ENCODE results near the gene GHR.
"Not testable (repeated sequence)": the region's sequence is repeated elsewhere in the genome, so short reads cannot be mapped to it uniquely, and the experiment has no call there.

The GHR gene

GRCh38 chr5:42691413-42691937 is 268.2 kb downstream of the GHR start:
- Histone ChIP-seq H3K27me3 (ENCODE audit: insufficient read depth, low read length) (no peaks in the 10 kb centered on the region), H3K9ac (ENCODE audit: low read depth, low read length) (no peak overlapping the region), H3K4me3 (ENCODE audit: low read length) (no peak overlapping the region), H3K36me3 (ENCODE audit: insufficient read depth, low read depth, low read length) (no peaks in the 10 kb centered on the region), H3K9me3 (ENCODE audit: insufficient read depth, low read depth, low read length) (no peaks in the 10 kb centered on the region), H3K4me1 (ENCODE audit: insufficient read depth, low read length) (no peaks in the 10 kb centered on the region), H3K27ac (ENCODE audit: low read length) (no peak overlapping the region)

- Histone ChIP-seq H3K9ac (ENCODE audit: low read depth, low read length) (no peak overlapping the region), H3K27me3 (ENCODE audit: insufficient read depth, low read length) (no peaks in the 10 kb centered on the region), H3K27ac (ENCODE audit: low read length) (no peak overlapping the region), H3K36me3 (ENCODE audit: insufficient read depth, low read depth, low read length) (no peaks in the 10 kb centered on the region), H3K9me3 (ENCODE audit: insufficient read depth, low read depth, low read length) (peaks cover 7% of the 10 kb centered on the region), H3K4me1 (ENCODE audit: insufficient read depth, low read length) (no peaks in the 10 kb centered on the region), H3K4me3 (ENCODE audit: low read length) (no peak overlapping the region)
Observed at GRCh38 chr5:42701351-42702059, 278.3 kb downstream of the GHR start.

- Histone ChIP-seq H3K4me3 (ENCODE audit: low read length) (no peak overlapping the region), H3K9ac (ENCODE audit: low read depth, low read length) (no peak overlapping the region), H3K27me3 (ENCODE audit: insufficient read depth, low read length) (no peaks in the 10 kb centered on the region), H3K4me1 (ENCODE audit: insufficient read depth, low read length) (no peaks in the 10 kb centered on the region), H3K9me3 (ENCODE audit: insufficient read depth, low read depth, low read length) (peaks cover 8% of the 10 kb centered on the region), H3K27ac (ENCODE audit: low read length) (no peak overlapping the region), H3K36me3 (ENCODE audit: insufficient read depth, low read depth, low read length) (no peaks in the 10 kb centered on the region)
Observed at GRCh38 chr5:42703238-42703637, 280.0 kb downstream of the GHR start.

GRCh38 chr5:42715785-42716184 is 292.5 kb downstream of the GHR start:
- Histone ChIP-seq H3K9ac (ENCODE audit: low read depth, low read length) (no peak overlapping the region), H3K4me3 (ENCODE audit: low read length) (no peak overlapping the region), H3K36me3 (ENCODE audit: insufficient read depth, low read depth, low read length) (no peaks in the 10 kb centered on the region), H3K9me3 (ENCODE audit: insufficient read depth, low read depth, low read length) (no peaks in the 10 kb centered on the region), H3K27ac (ENCODE audit: low read length) (no peak overlapping the region), H3K27me3 (ENCODE audit: insufficient read depth, low read length) (no peaks in the 10 kb centered on the region), H3K4me1 (ENCODE audit: insufficient read depth, low read length) (no peaks in the 10 kb centered on the region)

GRCh38 chr5:42718591-42718990 is 295.4 kb downstream of the GHR start:
- no peak overlapping the region for H3K9ac ChIP-seq (ENCODE audit: low read depth, low read length)
- no peaks in the 10 kb centered on the region for H3K27me3 ChIP-seq (ENCODE audit: insufficient read depth, low read length)
- H3K4me1 ChIP-seq (ENCODE audit: insufficient read depth, low read length) = no peaks in the 10 kb centered on the region
- no peak overlapping the region for H3K27ac ChIP-seq (ENCODE audit: low read length)
- H3K4me3 ChIP-seq (ENCODE audit: low read length) = no peak overlapping the region
- no peaks in the 10 kb centered on the region for H3K36me3 ChIP-seq (ENCODE audit: insufficient read depth, low read depth, low read length)
- H3K9me3 ChIP-seq (ENCODE audit: insufficient read depth, low read depth, low read length) = no peaks in the 10 kb centered on the region

GRCh38 chr5:42719034-42719433 is 295.8 kb downstream of the GHR start:
- H3K27ac ChIP-seq (ENCODE audit: low read length) = no peak overlapping the region
- no peaks in the 10 kb centered on the region for H3K9me3 ChIP-seq (ENCODE audit: insufficient read depth, low read depth, low read length)
- H3K27me3 ChIP-seq (ENCODE audit: insufficient read depth, low read length) = no peaks in the 10 kb centered on the region
- H3K4me1 ChIP-seq (ENCODE audit: insufficient read depth, low read length) = no peaks in the 10 kb centered on the region
- H3K36me3 ChIP-seq (ENCODE audit: insufficient read depth, low read depth, low read length) = no peaks in the 10 kb centered on the region
- no peak overlapping the region for H3K4me3 ChIP-seq (ENCODE audit: low read length)
- no peak overlapping the region for H3K9ac ChIP-seq (ENCODE audit: low read depth, low read length)

GRCh38 chr5:42720251-42720650 is 297.0 kb downstream of the GHR start:
- Histone ChIP-seq H3K27me3 (ENCODE audit: insufficient read depth, low read length) (no peaks in the 10 kb centered on the region), H3K9me3 (ENCODE audit: insufficient read depth, low read depth, low read length) (no peaks in the 10 kb centered on the region), H3K9ac (ENCODE audit: low read depth, low read length) (no peak overlapping the region), H3K4me1 (ENCODE audit: insufficient read depth, low read length) (no peaks in the 10 kb centered on the region), H3K36me3 (ENCODE audit: insufficient read depth, low read depth, low read length) (no peaks in the 10 kb centered on the region), H3K27ac (ENCODE audit: low read length) (no peak overlapping the region), H3K4me3 (ENCODE audit: low read length) (no peak overlapping the region)

GRCh38 chr5:42721484-42721883 is 298.2 kb downstream of the GHR start:
- H3K27me3 ChIP-seq (ENCODE audit: insufficient read depth, low read length) = no peaks in the 10 kb centered on the region
- no peak overlapping the region for H3K27ac ChIP-seq (ENCODE audit: low read length)
- H3K36me3 ChIP-seq (ENCODE audit: insufficient read depth, low read depth, low read length) = no peaks in the 10 kb centered on the region
- H3K4me3 ChIP-seq (ENCODE audit: low read length) = no peak overlapping the region
- no peak overlapping the region for H3K9ac ChIP-seq (ENCODE audit: low read depth, low read length)
- H3K4me1 ChIP-seq (ENCODE audit: insufficient read depth, low read length) = no peaks in the 10 kb centered on the region
- H3K9me3 ChIP-seq (ENCODE audit: insufficient read depth, low read depth, low read length) = no peaks in the 10 kb centered on the region

GRCh38 chr5:42734531-42735058 is 311.4 kb downstream of the GHR start:
- not testable (repeated sequence) for H3K36me3 ChIP-seq (ENCODE audit: insufficient read depth, low read depth, low read length); H3K27ac ChIP-seq (ENCODE audit: low read length); H3K27me3 ChIP-seq (ENCODE audit: insufficient read depth, low read length); H3K9ac ChIP-seq (ENCODE audit: low read depth, low read length); H3K4me3 ChIP-seq (ENCODE audit: low read length); H3K4me1 ChIP-seq (ENCODE audit: insufficient read depth, low read length); H3K9me3 ChIP-seq (ENCODE audit: insufficient read depth, low read depth, low read length)

GRCh38 chr5:42740920-42741319 is 317.7 kb downstream of the GHR start:
- no peaks in the 10 kb centered on the region for H3K27me3 ChIP-seq (ENCODE audit: insufficient read depth, low read length)
- no peaks in the 10 kb centered on the region for H3K9me3 ChIP-seq (ENCODE audit: insufficient read depth, low read depth, low read length)
- no peaks in the 10 kb centered on the region for H3K36me3 ChIP-seq (ENCODE audit: insufficient read depth, low read depth, low read length)
- no peak overlapping the region for H3K4me3 ChIP-seq (ENCODE audit: low read length)
- H3K9ac ChIP-seq (ENCODE audit: low read depth, low read length) = no peak overlapping the region
- no peak overlapping the region for H3K27ac ChIP-seq (ENCODE audit: low read length)
- no peaks in the 10 kb centered on the region for H3K4me1 ChIP-seq (ENCODE audit: insufficient read depth, low read length)

GRCh38 chr5:42745426-42745825 is 322.2 kb downstream of the GHR start:
- H3K27ac ChIP-seq (ENCODE audit: low read length) = no peak overlapping the region
- no peak overlapping the region for H3K4me3 ChIP-seq (ENCODE audit: low read length)
- no peak overlapping the region for H3K9ac ChIP-seq (ENCODE audit: low read depth, low read length)
- H3K4me1 ChIP-seq (ENCODE audit: insufficient read depth, low read length) = no peaks in the 10 kb centered on the region
- H3K27me3 ChIP-seq (ENCODE audit: insufficient read depth, low read length) = no peaks in the 10 kb centered on the region
- no peaks in the 10 kb centered on the region for H3K9me3 ChIP-seq (ENCODE audit: insufficient read depth, low read depth, low read length)
- no peaks in the 10 kb centered on the region for H3K36me3 ChIP-seq (ENCODE audit: insufficient read depth, low read depth, low read length)

- H3K9ac ChIP-seq (ENCODE audit: low read depth, low read length) = no peak overlapping the region
- no peaks in the 10 kb centered on the region for H3K27me3 ChIP-seq (ENCODE audit: insufficient read depth, low read length)
- H3K27ac ChIP-seq (ENCODE audit: low read length) = no peak overlapping the region
- no peaks in the 10 kb centered on the region for H3K36me3 ChIP-seq (ENCODE audit: insufficient read depth, low read depth, low read length)
- no peaks in the 10 kb centered on the region for H3K4me1 ChIP-seq (ENCODE audit: insufficient read depth, low read length)
- no peaks in the 10 kb centered on the region for H3K9me3 ChIP-seq (ENCODE audit: insufficient read depth, low read depth, low read length)
- no peak overlapping the region for H3K4me3 ChIP-seq (ENCODE audit: low read length)
Observed at GRCh38 chr5:42745856-42746255, 322.6 kb downstream of the GHR start.

All from iPS-20b (cell line).